ENCODE results near the gene ZNHIT3. TPM values are rescaled to one million over a fixed set of nuclear protein-coding genes. Genes with fewer than 3 reads are reported as not detected.

The ZNHIT3 gene
- total and polyA plus RNA-seq, 4 donors, result 8.1 to 24.2 (median 19.1) TPM

DNA sequence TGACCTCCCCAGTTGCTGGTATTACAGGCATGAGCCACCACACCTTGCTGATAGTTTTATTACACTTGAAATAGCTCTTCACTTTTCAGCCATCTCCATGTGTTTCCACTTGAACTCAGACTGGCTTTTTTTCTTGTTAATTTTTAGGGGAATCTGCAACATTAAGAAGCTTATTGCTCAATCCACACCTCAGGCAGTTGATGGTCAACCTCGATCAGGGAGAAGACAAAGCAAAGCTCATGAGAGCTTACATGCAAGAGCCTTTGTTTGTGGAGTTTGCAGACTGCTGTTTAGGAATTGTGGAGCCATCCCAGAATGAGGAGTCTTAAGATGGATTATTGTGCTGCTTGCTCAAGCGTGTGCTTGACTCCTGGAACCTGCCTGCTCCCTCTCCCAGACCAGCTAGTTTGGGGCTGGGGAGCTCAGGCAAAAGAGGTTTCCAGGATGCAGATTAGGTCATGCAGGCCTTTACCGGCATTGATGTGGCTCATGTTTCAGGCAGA, 8.6 kb downstream of the ZNHIT3 start:
- no peak for DNase-seq (ENCODE audit: low spot score)
- Histone ChIP-seq H3K36me3 (ENCODE audit: control insufficient read depth in 4 of 4, insufficient read depth in 3 of 4, low read depth in 1 of 4, low read length in 3 of 4) (peaks cover 2 to 59% (median 42%) of the 10 kb centered on the region in 4 donors), H3K4me1 (ENCODE audit: control insufficient read depth in 4 of 4, insufficient read depth in 4 of 4, low read length in 3 of 4) (peaks cover 0 to 14% (median 12%) of the 10 kb centered on the region in 4 donors), H3K9me3 (ENCODE audit: control insufficient read depth in 4 of 4, low read length in 3 of 4) (no peaks in the 10 kb centered on the region), H3K27me3 (ENCODE audit: control insufficient read depth in 4 of 4, insufficient read depth in 4 of 4, low read length in 3 of 4) (no peaks in the 10 kb centered on the region), H3K27ac (ENCODE audit: low read depth in 1 of 2, low read length in 2 of 2) (no peak overlapping the region), H3K9ac (ENCODE audit: low read depth in 1 of 2, low read length in 2 of 2) (no peak overlapping the region), H3K4me3 (ENCODE audit: low read depth in 1 of 3, low read length in 3 of 3) (no peak overlapping the region)
- TF ChIP-seq NR2F2 (IDR thresholded peaks at IDR 0.05) (no peak), HNF4G (IDR thresholded peaks at IDR 0.05) (no peak), EGR1 (IDR thresholded peaks at IDR 0.05; ENCODE audit: low read depth in 2 of 2) (no peak), JUND (IDR thresholded peaks at IDR 0.05) (no peak), RAD21 (IDR thresholded peaks at IDR 0.05) (no peak), FOXA1 (IDR thresholded peaks at IDR 0.05) (no peak), HNF4A (conservative IDR thresholded peaks at IDR 0.05) (no peak), YY1 (IDR thresholded peaks at IDR 0.05) (no peak), SP1 (IDR thresholded peaks at IDR 0.05) (no peak), RXRA (IDR thresholded peaks at IDR 0.05) (no peak), TAF1 (conservative IDR thresholded peaks at IDR 0.05) (no peak)
- TF ChIP-seq, protein P1, sequence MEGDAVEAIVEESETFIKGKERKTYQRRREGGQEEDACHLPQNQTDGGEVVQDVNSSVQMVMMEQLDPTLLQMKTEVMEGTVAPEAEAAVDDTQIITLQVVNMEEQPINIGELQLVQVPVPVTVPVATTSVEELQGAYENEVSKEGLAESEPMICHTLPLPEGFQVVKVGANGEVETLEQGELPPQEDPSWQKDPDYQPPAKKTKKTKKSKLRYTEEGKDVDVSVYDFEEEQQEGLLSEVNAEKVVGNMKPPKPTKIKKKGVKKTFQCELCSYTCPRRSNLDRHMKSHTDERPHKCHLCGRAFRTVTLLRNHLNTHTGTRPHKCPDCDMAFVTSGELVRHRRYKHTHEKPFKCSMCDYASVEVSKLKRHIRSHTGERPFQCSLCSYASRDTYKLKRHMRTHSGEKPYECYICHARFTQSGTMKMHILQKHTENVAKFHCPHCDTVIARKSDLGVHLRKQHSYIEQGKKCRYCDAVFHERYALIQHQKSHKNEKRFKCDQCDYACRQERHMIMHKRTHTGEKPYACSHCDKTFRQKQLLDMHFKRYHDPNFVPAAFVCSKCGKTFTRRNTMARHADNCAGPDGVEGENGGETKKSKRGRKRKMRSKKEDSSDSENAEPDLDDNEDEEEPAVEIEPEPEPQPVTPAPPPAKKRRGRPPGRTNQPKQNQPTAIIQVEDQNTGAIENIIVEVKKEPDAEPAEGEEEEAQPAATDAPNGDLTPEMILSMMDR (IDR thresholded peaks at IDR 0.05; ENCODE audit: low read depth, low read length, missing input control), result no peak
- TF ChIP-seq, protein P2, sequence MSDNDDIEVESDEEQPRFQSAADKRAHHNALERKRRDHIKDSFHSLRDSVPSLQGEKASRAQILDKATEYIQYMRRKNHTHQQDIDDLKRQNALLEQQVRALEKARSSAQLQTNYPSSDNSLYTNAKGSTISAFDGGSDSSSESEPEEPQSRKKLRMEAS (IDR thresholded peaks at IDR 0.05), result no peak
- TF ChIP-seq, protein P3, sequence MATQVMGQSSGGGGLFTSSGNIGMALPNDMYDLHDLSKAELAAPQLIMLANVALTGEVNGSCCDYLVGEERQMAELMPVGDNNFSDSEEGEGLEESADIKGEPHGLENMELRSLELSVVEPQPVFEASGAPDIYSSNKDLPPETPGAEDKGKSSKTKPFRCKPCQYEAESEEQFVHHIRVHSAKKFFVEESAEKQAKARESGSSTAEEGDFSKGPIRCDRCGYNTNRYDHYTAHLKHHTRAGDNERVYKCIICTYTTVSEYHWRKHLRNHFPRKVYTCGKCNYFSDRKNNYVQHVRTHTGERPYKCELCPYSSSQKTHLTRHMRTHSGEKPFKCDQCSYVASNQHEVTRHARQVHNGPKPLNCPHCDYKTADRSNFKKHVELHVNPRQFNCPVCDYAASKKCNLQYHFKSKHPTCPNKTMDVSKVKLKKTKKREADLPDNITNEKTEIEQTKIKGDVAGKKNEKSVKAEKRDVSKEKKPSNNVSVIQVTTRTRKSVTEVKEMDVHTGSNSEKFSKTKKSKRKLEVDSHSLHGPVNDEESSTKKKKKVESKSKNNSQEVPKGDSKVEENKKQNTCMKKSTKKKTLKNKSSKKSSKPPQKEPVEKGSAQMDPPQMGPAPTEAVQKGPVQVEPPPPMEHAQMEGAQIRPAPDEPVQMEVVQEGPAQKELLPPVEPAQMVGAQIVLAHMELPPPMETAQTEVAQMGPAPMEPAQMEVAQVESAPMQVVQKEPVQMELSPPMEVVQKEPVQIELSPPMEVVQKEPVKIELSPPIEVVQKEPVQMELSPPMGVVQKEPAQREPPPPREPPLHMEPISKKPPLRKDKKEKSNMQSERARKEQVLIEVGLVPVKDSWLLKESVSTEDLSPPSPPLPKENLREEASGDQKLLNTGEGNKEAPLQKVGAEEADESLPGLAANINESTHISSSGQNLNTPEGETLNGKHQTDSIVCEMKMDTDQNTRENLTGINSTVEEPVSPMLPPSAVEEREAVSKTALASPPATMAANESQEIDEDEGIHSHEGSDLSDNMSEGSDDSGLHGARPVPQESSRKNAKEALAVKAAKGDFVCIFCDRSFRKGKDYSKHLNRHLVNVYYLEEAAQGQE (IDR thresholded peaks at IDR 0.05), result no peak
- TF ChIP-seq, protein P4, sequence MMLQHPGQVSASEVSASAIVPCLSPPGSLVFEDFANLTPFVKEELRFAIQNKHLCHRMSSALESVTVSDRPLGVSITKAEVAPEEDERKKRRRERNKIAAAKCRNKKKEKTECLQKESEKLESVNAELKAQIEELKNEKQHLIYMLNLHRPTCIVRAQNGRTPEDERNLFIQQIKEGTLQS (IDR thresholded peaks at IDR 0.05), result no peak
- TF ChIP-seq, protein P5, sequence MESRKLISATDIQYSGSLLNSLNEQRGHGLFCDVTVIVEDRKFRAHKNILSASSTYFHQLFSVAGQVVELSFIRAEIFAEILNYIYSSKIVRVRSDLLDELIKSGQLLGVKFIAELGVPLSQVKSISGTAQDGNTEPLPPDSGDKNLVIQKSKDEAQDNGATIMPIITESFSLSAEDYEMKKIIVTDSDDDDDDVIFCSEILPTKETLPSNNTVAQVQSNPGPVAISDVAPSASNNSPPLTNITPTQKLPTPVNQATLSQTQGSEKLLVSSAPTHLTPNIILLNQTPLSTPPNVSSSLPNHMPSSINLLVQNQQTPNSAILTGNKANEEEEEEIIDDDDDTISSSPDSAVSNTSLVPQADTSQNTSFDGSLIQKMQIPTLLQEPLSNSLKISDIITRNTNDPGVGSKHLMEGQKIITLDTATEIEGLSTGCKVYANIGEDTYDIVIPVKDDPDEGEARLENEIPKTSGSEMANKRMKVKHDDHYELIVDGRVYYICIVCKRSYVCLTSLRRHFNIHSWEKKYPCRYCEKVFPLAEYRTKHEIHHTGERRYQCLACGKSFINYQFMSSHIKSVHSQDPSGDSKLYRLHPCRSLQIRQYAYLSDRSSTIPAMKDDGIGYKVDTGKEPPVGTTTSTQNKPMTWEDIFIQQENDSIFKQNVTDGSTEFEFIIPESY (IDR thresholded peaks at IDR 0.05), result no peak
- WGBS, result 76% methylated on average over 3 of the region's 3 CpGs
